Keratinocyte (primary cell): ENCODE measurements around the gene ST8SIA2.

ENCODE experiments used
- CTCF ChIP-seq, 3 experiments: IDR thresholded peaks in 1 of 3; conservative IDR thresholded peaks in 1 of 3; optimal IDR thresholded peaks in 1 of 3; 2 replicates in 2 of 3; 3 replicates in 1 of 3; pipeline versions ENCODE3 to v1.5.1; 2011; ENCODE audit warnings: low read length in 3 of 3, mild to moderate bottlenecking in 3 of 3, moderate library complexity in 2 of 3, control low read depth in 1 of 3, inconsistent platforms in 1 of 3; ENCODE audit not compliant: insufficient read depth in 2 of 3; ENCODE audit errors: extremely low read depth in 1 of 3
- EZH2 ChIP-seq: IDR thresholded peaks from one replicate; pipeline ENCODE4 v1.6.1; 2012; ENCODE audit warnings: inconsistent platforms, mild to moderate bottlenecking, low read length, moderate library complexity

DNA sequence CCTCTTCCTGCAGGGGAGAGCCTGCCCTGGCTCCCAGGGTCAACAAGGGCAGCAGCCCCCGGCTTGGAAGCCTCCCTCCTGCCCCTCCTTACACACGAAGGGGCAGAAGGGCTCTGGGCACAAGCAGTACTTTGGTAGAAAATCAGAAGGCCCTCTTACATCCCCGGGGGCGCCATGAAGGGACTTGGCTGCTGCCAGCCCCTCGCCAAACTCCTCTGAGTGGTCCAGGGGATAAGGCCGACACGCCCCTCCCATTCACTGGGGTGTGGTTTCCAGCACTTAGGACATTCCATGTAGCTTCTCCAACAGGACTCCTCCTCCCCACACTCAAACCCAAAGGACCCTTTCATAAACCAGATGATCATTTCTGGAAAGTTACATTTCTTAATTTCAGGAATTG lies 1.2 kb upstream of the ST8SIA2 start:
- TF ChIP-seq EZH2 (no peak), CTCF (optimal IDR thresholded peaks at IDR 0.05 in 1 of 3, IDR thresholded peaks at IDR 0.05 in 1 of 3, conservative IDR thresholded peaks at IDR 0.05 in 1 of 3; ENCODE audit: extremely low read depth in 1 of 3, insufficient read depth in 2 of 3, low read length in 3 of 3) (no peak)
